HFFc6 (cell line): Measurements from ENCODE around the gene CASP4. TPM values are rescaled to one million over a fixed set of nuclear protein-coding genes. Genes with fewer than 3 reads are reported as not detected.

Experiments
- DNase-seq: peaks from one replicate; pipeline ENCODE4 v3.0.0-alpha.2; 2018
- H3K27ac Mint-ChIP-seq: 2 replicates; pipeline ENCODE4 v1.8.0; 2020; ENCODE audit warnings: mild to moderate bottlenecking, mixed read lengths
- H3K27me3 Mint-ChIP-seq: 2 replicates; pipeline ENCODE4 v1.8.0; 2021; ENCODE audit warnings: mild to moderate bottlenecking, moderate library complexity, mixed read lengths; ENCODE audit not compliant: insufficient read depth
- H3K36me3 Mint-ChIP-seq: 2 replicates; pipeline ENCODE4 v1.8.0; 2021; ENCODE audit warnings: low read depth, mixed read lengths
- H3K4me1 Mint-ChIP-seq: 2 replicates; pipeline ENCODE4 v1.8.0; 2020; ENCODE audit warnings: low read depth, mixed read lengths
- H3K4me3 Mint-ChIP-seq: 2 replicates; pipeline ENCODE4 v1.8.0; 2020; ENCODE audit warnings: mild to moderate bottlenecking, moderate library complexity, mixed read lengths
- H3K9me3 Mint-ChIP-seq: 2 replicates; pipeline ENCODE4 v1.8.0; 2020; ENCODE audit warnings: mild to moderate bottlenecking, mixed read lengths
- total RNA-seq, 6 experiments: library from RNA; stranded (reverse); fragmentation: NEBNext Ultra II Directional; extraction: Animal tissue kit (Norgen Biotek cat#: 25700); gene quantifications; 2 replicates in 1 of 6; 3 replicates in 5 of 6; pipeline ENCODE4 v1.2.3, GENCODE V29; 2021
- TF ChIP-seq, protein P1 (sequence below): fragments of 200-600 bp; sonication (generic); IDR thresholded peaks from 2 replicates; pipeline ENCODE4 v1.5.0; 2021; ENCODE audit warnings: antibody characterized with exemption, mild to moderate bottlenecking

The CASP4 gene
- total RNA-seq, 6 experiments from 2014 or later = 52.7 to 71.6 (median 60.8) TPM

DNA sequence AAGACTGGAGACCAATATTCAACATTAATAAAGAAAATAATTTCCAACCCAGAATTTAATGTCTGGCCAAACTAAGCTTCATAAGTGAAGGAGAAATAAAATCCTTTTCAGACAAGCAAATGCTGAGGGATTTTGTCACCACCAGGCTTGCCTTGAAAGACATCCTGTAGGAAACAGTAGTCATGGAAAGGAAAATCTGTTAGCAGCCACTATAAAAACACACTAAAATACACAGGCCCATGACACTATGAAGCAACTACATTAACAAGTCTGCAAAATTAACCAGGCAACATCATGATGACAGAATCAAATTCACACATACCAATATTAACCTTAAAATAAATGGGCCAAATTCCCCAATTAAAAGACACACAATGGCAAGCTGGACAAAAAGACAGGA, 2.4 kb upstream of the CASP4 start:
- Mint-ChIP-seq H3K27me3 (no peaks in the 10 kb centered on the region; the same call in 1 of the 2 replicates), H3K36me3 (peaks cover 38% of the 10 kb centered on the region), H3K27ac (no peak overlapping the region), H3K4me1 (peaks cover 39% of the 10 kb centered on the region), H3K9me3 (peaks cover 41% of the 10 kb centered on the region), H3K4me3 (no peak overlapping the region)
- DNase-seq = no peak
- TF ChIP-seq, protein P1, sequence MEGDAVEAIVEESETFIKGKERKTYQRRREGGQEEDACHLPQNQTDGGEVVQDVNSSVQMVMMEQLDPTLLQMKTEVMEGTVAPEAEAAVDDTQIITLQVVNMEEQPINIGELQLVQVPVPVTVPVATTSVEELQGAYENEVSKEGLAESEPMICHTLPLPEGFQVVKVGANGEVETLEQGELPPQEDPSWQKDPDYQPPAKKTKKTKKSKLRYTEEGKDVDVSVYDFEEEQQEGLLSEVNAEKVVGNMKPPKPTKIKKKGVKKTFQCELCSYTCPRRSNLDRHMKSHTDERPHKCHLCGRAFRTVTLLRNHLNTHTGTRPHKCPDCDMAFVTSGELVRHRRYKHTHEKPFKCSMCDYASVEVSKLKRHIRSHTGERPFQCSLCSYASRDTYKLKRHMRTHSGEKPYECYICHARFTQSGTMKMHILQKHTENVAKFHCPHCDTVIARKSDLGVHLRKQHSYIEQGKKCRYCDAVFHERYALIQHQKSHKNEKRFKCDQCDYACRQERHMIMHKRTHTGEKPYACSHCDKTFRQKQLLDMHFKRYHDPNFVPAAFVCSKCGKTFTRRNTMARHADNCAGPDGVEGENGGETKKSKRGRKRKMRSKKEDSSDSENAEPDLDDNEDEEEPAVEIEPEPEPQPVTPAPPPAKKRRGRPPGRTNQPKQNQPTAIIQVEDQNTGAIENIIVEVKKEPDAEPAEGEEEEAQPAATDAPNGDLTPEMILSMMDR = no peak

DNA sequence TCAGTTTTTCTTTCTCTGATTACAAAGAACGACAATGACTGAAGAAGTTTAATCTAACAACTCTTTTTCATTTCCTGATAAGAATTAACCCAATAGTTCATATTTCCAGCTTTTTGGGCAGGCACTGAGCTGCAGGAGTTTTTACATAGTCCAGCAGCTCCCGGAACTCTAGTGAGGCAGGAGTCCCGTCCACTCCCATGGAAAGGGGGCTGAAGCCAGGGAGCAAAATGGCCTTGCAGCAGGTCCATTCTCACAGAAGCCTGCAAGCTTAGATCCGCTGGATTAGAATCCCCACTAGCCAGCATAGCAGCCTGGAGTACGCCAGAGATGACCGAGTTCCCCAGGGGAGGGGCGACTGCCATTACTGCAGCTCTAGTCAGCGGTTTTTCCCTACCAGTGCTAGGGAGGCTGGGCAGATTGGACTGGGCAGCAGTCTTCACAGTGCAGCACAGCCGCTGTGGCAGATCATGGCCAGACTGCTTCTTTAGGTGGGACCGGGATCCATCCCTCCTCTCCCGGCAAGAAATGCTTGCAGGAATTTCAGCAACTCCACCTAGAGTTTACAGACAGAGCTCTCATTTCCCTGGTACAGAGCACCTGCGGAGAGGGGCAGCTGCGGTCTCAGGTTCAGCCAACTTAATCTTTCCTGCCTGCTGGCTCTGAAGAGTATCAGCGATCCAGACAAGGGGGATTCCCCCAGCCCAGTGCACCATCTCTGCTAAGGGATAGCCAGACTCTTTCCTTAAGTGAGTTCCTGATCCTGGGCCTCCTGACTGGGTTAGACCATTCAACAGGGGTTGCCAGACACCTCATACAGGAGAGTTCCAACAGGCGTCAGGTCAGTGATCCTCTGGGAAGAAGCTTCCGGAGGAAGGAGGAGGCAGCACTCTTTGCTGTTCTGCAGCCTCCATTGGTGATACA, 742 bp upstream of the CASP4 start:
- Mint-ChIP-seq H3K27me3 (no peaks in the 10 kb centered on the region; the same call in 1 of the 2 replicates), H3K9me3 (peaks cover 30% of the 10 kb centered on the region), H3K27ac (peak overlapping the region; percentile 98), H3K36me3 (peaks cover 42% of the 10 kb centered on the region), H3K4me3 (peak overlapping the region; percentile 93), H3K4me1 (peaks cover 50% of the 10 kb centered on the region)
- DNase-seq = peak; percentile 48
- TF ChIP-seq, protein P1 = no peak

- peaks cover 43% of the 10 kb centered on the region for H3K36me3 Mint-ChIP-seq
- TF ChIP-seq, protein P1 = no peak
- peak overlapping the region; percentile 98 for H3K27ac Mint-ChIP-seq
- H3K9me3 Mint-ChIP-seq = peaks cover 17% of the 10 kb centered on the region
- H3K27me3 Mint-ChIP-seq = no peaks in the 10 kb centered on the region; the same call in 1 of the 2 replicates
- peaks cover 50% of the 10 kb centered on the region for H3K4me1 Mint-ChIP-seq
- H3K4me3 Mint-ChIP-seq = peak overlapping the region; percentile 93
- no peak for DNase-seq
These were observed 630 bp downstream of the CASP4 start for GRCh38 chr11:104967534-104968354.

DNA sequence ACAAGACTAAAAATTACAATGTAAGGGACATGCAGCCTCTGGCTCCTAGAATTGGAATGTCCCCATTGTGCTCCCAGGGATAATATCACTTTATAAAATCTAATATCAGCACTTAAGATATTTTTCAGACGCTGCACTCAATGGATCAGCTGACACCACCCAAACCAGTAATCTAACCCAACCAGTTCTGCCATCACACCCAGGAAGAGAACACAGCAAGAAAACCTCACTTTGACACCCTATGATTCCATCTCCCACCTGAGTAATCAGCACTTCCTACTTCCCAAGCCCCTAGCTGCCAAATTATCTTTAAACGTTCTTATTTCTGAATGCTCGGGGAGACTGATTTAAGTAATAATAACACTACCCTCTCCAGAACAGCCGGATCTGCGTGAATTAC, 2.6 kb downstream of the CASP4 start:
- peak overlapping the region; percentile 51 for H3K4me3 Mint-ChIP-seq
- H3K4me1 Mint-ChIP-seq = peaks cover 44% of the 10 kb centered on the region
- no peak for DNase-seq
- TF ChIP-seq, protein P1 = no peak
- peaks cover 47% of the 10 kb centered on the region for H3K36me3 Mint-ChIP-seq
- no peak overlapping the region for H3K27ac Mint-ChIP-seq
- H3K9me3 Mint-ChIP-seq = no peaks in the 10 kb centered on the region
- no peaks in the 10 kb centered on the region; the same call in 1 of the 2 replicates for H3K27me3 Mint-ChIP-seq

DNA sequence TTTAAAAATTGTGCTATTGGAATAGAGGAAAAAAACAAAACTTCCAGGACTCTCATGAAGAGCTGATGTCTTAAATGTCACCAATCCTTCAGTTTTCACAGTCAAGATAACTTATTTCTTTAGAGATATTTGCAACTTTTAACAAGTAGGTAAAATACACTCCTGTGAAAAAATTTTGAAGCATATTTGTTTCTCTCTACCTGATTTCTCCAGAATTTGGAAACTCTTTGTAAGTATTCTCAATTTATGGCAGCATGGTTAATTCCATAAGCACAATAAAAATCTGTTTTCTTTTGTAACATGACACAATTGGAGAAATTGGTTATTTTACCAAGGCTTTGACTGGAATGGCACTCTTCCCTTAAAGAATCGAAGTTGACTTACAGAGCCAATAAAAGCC, 4.1 kb downstream of the CASP4 start:
- TF ChIP-seq, protein P1 = no peak
- no peak for DNase-seq
- no peak overlapping the region for H3K4me3 Mint-ChIP-seq
- peaks cover 47% of the 10 kb centered on the region for H3K36me3 Mint-ChIP-seq
- peaks cover 37% of the 10 kb centered on the region for H3K4me1 Mint-ChIP-seq
- no peak overlapping the region for H3K27ac Mint-ChIP-seq
- no peaks in the 10 kb centered on the region; the same call in 1 of the 2 replicates for H3K27me3 Mint-ChIP-seq
- no peaks in the 10 kb centered on the region for H3K9me3 Mint-ChIP-seq
